SK-N-SH (cell line): ENCODE measurements around the gene TMEM144. TPM values are rescaled to one million over a fixed set of nuclear protein-coding genes. Genes with fewer than 3 reads are reported as not detected.

ENCODE experiments used
- CTCF ChIA-PET: fragments of 300-600, 350-600 bp; formaldehyde crosslinking; extraction: SDS; loops from one replicate; lab custom pipeline; 2021; lab: Yijun Ruan, JAX
- POLR2A ChIA-PET: fragments of 350-600 bp; sonication (Branson Sonifier 250); formaldehyde crosslinking; extraction: SDS; loops from one replicate; lab custom pipeline; 2020; ENCODE audit warnings: antibody characterized with exemption, inconsistent platforms; lab: Yijun Ruan, JAX
- DNase-seq: peaks from one replicate; pipeline ENCODE4 v3.0.0; 2012
- H2AFZ ChIP-seq: fragments of 200-600 bp; sonication (generic); 2 replicates; pipeline ENCODE4 v1.8.1; 2016; ENCODE audit warnings: antibody characterized with exemption, mild to moderate bottlenecking, low read depth
- H3F3A ChIP-seq: fragments of 200-600 bp; sonication (generic); replicated peaks from 2 replicates; pipeline ENCODE3; 2016; ENCODE audit warnings: antibody characterized with exemption, mild to moderate bottlenecking; ENCODE audit not compliant: insufficient read depth
- H3K27ac ChIP-seq, 2 experiments: fragments of 200-500 bp in 1 of 2; fragments of 200-600 bp in 1 of 2; sonication (Bioruptor generic) in 1 of 2; sonication (generic), shearing (Covaris generic) in 1 of 2; 2 replicates each; pipeline versions ENCODE4 v1.5.1 to v1.6.1; 2014 to 2016; ENCODE audit warnings: low read depth in 2 of 2, inconsistent platforms in 1 of 2, low read length in 1 of 2, mild to moderate bottlenecking in 1 of 2, mixed read lengths in 1 of 2
- H3K27me3 ChIP-seq: fragments of 200-600 bp; sonication (generic), shearing (Covaris generic); 2 replicates; pipeline ENCODE4 v1.6.1; 2016; ENCODE audit warnings: mixed run types; ENCODE audit not compliant: insufficient read depth
- H3K36me3 ChIP-seq, 2 experiments: fragments of 200-500 bp in 1 of 2; fragments of 200-600 bp in 1 of 2; sonication (Bioruptor generic) in 1 of 2; sonication (generic) in 1 of 2; replicated peaks in 1 of 2; 2 replicates each; pipeline versions ENCODE3 to v1.5.1; 2014 to 2016; ENCODE audit warnings: low read length in 1 of 2, mild to moderate bottlenecking in 1 of 2; ENCODE audit not compliant: insufficient read depth in 2 of 2, control insufficient read depth in 1 of 2
- H3K4me1 ChIP-seq, 2 experiments: fragments of 200-500 bp in 1 of 2; fragments of 200-600 bp in 1 of 2; sonication (Bioruptor generic) in 1 of 2; sonication (generic), shearing (Covaris generic) in 1 of 2; 2 replicates each; pipeline versions ENCODE4 v1.5.1 to v1.6.1; 2014 to 2016; ENCODE audit warnings: low read depth in 1 of 2, low read length in 1 of 2, mixed run types in 1 of 2; ENCODE audit not compliant: insufficient read depth in 2 of 2, control insufficient read depth in 1 of 2
- H3K4me2 ChIP-seq: fragments of 200-600 bp; sonication (generic), shearing (Covaris generic); 2 replicates; pipeline ENCODE4 v1.6.1; 2017; ENCODE audit warnings: mixed run types
- H3K4me3 ChIP-seq, 2 experiments: fragments of 200-500 bp in 1 of 2; fragments of 200-600 bp in 1 of 2; sonication (Bioruptor generic) in 1 of 2; sonication (generic), shearing (Covaris generic) in 1 of 2; 2 replicates each; pipeline versions ENCODE4 v1.5.1 to v1.8.1; 2014 to 2016; ENCODE audit warnings: low read depth in 2 of 2, inconsistent platforms in 1 of 2, low read length in 1 of 2, mild to moderate bottlenecking in 1 of 2, mixed read lengths in 1 of 2, moderate library complexity in 1 of 2
- H3K79me2 ChIP-seq: fragments of 200-600 bp; sonication (generic); 2 replicates; pipeline ENCODE4 v1.8.1; 2017; ENCODE audit warnings: mild to moderate bottlenecking; ENCODE audit not compliant: insufficient read depth
- H3K9ac ChIP-seq: fragments of 200-600 bp; sonication (generic); 2 replicates; pipeline ENCODE4 v1.6.1; 2017; ENCODE audit warnings: mixed run types
- H3K9me2 ChIP-seq: fragments of 200-600 bp; sonication (generic); 2 replicates; pipeline ENCODE4 v1.6.1; 2017; ENCODE audit warnings: mixed run types
- H3K9me3 ChIP-seq: fragments of 200-600 bp; sonication (generic); 2 replicates; pipeline ENCODE4 v1.6.1; 2017; ENCODE audit warnings: mixed run types, mild to moderate bottlenecking, moderate library complexity
- H4K20me1 ChIP-seq: fragments of 200-600 bp; sonication (generic); 2 replicates; pipeline ENCODE4 v1.6.1; 2017; ENCODE audit warnings: mild to moderate bottlenecking, mixed run types; ENCODE audit not compliant: insufficient read depth
- CTCF ChIP-seq: fragments of 200-600 bp; sonication (generic); IDR thresholded peaks from 2 replicates; pipeline ENCODE4 v1.6.1; 2017; ENCODE audit warnings: antibody characterized with exemption, mild to moderate bottlenecking, moderate library complexity
- JUND ChIP-seq: IDR thresholded peaks from 2 replicates; pipeline ENCODE4 v1.4.0; 2012
- PBX3 ChIP-seq: IDR thresholded peaks from 2 replicates; pipeline ENCODE4; 2012
- RAD21 ChIP-seq: IDR thresholded peaks from 2 replicates; pipeline ENCODE4 v1.6.1; 2012; ENCODE audit warnings: mild to moderate bottlenecking, low read length
- RFX5 ChIP-seq: IDR thresholded peaks from 2 replicates; pipeline ENCODE4 v1.6.1; 2012; ENCODE audit warnings: mild to moderate bottlenecking, improper control_type of control experiment, low read length
- SIN3A ChIP-seq: IDR thresholded peaks from 2 replicates; pipeline ENCODE4 v1.6.1; 2012; ENCODE audit warnings: low read depth, mild to moderate bottlenecking, low read length, moderate library complexity, borderline replicate concordance
- SMC3 ChIP-seq: IDR thresholded peaks from 2 replicates; pipeline ENCODE4 v1.6.1; 2012; ENCODE audit warnings: low read depth, low read length, improper control_type of control experiment
- TAF1 ChIP-seq: IDR thresholded peaks from 2 replicates; pipeline ENCODE4 v1.6.1; 2012; ENCODE audit warnings: low read depth, mild to moderate bottlenecking, low read length, moderate library complexity, borderline replicate concordance
- TEAD4 ChIP-seq: IDR thresholded peaks from 2 replicates; pipeline ENCODE4 v1.4.0; 2012; ENCODE audit warnings: mild to moderate bottlenecking, borderline replicate concordance; ENCODE audit not compliant: insufficient read depth
- WGBS: methylation state at CpG from one replicate; pipeline ENCODE4 v1.1.6; 2017; ENCODE audit warnings: low lambda C conversion rate; 5-methylcytosine and 5-hydroxymethylcytosine counted together
- polyA plus RNA-seq, 3 experiments: library from polyadenylated mRNA; depleted of rRNA; stranded (reverse); fragments of >200 nt; gene quantifications; 2 replicates each; pipeline ENCODE4 v1.2.3, GENCODE V29; 2012

The TMEM144 gene
- polyA plus RNA-seq, 1 of the 3 experiments (the other 2 are of a cell fraction) = not detected

- no peak overlapping the region for H3K4me2 ChIP-seq
- no peaks in the 10 kb centered on the region for H3K9me2 ChIP-seq
- H2AFZ ChIP-seq = no peak overlapping the region
- TF ChIP-seq JUND (no peak), RAD21 (peak; percentile 49), PBX3 (peak; percentile 54), SMC3 (peak; percentile 28; the same call in 1 of the 2 replicates), TAF1 (no peak), CTCF (peak; percentile 59)
- 52% methylated on average over 3 of the region's 3 CpGs for WGBS
- no peak overlapping the region for H3K27ac ChIP-seq
- CTCF ChIA-PET = interaction anchor here (0.6 to 4.6 kb wide), 13 partner anchors 9 to 434 kb away, joined by 3 to 25 read pairs (median 4); no protein-coding TSS in a partner anchor
- no peaks in the 10 kb centered on the region for H3K9me3 ChIP-seq
- POLR2A ChIA-PET = no interaction called here
- H3K79me2 ChIP-seq = no peaks in the 10 kb centered on the region
- H3K36me3 ChIP-seq = no peaks in the 10 kb centered on the region
- H3K27me3 ChIP-seq = no peaks in the 10 kb centered on the region
- peak; percentile 30 for DNase-seq
- no peaks in the 10 kb centered on the region for H3K4me1 ChIP-seq
- H4K20me1 ChIP-seq = no peaks in the 10 kb centered on the region
- H3K4me3 ChIP-seq = no peak overlapping the region
- no peaks in the 10 kb centered on the region for H3F3A ChIP-seq
- H3K9ac ChIP-seq = no peak overlapping the region
Measured at GRCh38 chr4:158193171-158193749, 17.0 kb upstream of the TMEM144 start.

GRCh38 chr4:158195297-158195696, 15.0 kb upstream of the TMEM144 start:
- CTCF ChIA-PET = interaction anchor here (0.7 to 4.6 kb wide), 3 partner anchors 9 to 23 kb away, joined by 3 to 25 read pairs (median 3); no protein-coding TSS in a partner anchor
- Histone ChIP-seq H2AFZ (no peak overlapping the region), H3F3A (no peaks in the 10 kb centered on the region), H3K9me2 (no peaks in the 10 kb centered on the region), H4K20me1 (no peaks in the 10 kb centered on the region), H3K36me3 (no peaks in the 10 kb centered on the region), H3K27me3 (no peaks in the 10 kb centered on the region), H3K27ac (no peak overlapping the region), H3K9me3 (no peaks in the 10 kb centered on the region), H3K4me2 (no peak overlapping the region), H3K79me2 (no peaks in the 10 kb centered on the region), H3K4me3 (no peak overlapping the region), H3K4me1 (no peaks in the 10 kb centered on the region), H3K9ac (no peak overlapping the region)
- no peak for TF ChIP-seq RFX5
- TF ChIP-seq TEAD4 = no peak
- TF ChIP-seq SIN3A = no peak
- POLR2A ChIA-PET = no interaction called here
- 38% methylated on average over 1 of the region's 1 CpG for WGBS
- DNase-seq = no peak
